Non-pigmented ciliary epithelial cell (primary cell): Measurements from ENCODE around the gene KLF3.

ENCODE experiments used
- DNase-seq: peaks from one replicate; pipeline ENCODE4 v3.0.0-alpha.2; 2010; ENCODE audit warnings: low read depth

KLF3 gene

DNA sequence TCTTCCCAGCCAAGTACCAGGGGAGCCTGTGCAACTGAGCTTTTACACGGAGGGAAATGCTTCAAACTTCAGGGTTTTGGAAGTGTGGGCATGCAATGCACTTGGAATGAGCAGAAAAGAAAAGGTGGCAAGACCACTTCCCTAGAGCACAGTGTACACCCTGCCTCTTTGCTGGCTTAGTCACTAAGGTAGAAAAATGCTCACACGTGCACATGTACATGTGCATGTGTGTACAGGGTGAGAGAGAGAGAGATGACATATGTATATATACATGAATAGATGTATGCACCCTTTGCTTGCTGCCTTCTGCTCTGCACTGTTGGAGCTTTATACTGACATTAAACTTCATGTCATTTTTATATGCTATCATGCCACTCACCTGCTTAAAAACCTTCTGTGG is 7.9 kb upstream of the KLF3 start:
- no peak for DNase-seq

DNA sequence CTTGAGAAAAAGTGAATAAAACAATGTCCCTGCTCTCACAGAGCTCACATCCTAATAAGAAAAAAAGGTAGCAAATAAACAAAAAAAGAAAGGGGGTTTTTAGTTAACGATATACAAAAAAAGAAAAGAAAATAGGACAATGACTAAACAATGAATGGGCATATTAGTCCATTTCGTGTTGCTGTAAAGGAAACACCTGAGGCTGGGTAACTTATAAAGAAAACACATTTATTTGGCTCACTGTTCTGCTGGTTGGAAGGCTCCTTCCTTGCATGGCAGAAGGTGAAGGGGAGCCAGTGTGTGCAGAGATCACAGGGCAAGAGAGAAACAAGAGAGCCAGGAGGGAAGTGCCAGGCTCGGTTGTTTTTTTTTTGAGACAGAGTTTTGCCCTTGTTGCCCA is 4.7 kb upstream of the KLF3 start:
- no peak for DNase-seq

DNA sequence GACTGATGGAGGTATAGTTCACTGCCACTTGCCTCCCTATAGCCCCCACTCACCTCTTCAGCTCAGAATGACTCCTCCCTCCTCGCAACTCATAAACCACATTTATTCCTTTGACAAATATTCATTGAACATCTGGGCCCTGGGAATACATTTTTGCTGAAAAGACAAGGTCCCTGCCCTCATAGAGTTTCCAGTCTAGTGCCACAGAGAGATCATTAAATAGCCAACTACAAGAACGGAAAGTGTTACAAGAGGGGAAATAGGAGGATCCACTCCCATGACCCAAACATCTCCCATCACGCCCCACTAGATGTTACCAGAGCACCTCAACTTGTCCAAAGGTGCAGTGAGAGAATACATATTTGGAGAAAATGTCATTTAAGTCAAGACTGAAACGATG is 3.2 kb upstream of the KLF3 start:
- DNase-seq = no peak

DNA sequence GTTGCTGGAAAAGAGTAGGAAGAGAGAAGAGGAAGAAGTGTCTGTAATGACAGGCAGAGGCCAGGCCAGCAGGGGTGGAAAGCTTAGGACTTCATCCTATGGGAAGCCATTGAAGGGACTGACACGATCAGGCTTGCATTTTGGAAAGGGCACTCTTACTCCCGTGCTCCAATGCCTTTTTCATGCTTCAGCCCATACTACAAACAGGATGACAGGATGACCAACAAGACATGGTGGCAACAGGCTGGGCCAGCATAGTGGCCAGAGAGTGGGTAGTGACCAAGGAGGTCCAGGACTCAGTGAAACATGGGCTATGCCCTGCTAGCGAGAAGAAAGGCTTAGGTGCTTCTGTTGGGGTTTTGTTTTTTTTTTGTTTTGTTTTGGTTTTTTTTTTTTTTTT is 2.6 kb upstream of the KLF3 start:
- DNase-seq = no peak

DNA sequence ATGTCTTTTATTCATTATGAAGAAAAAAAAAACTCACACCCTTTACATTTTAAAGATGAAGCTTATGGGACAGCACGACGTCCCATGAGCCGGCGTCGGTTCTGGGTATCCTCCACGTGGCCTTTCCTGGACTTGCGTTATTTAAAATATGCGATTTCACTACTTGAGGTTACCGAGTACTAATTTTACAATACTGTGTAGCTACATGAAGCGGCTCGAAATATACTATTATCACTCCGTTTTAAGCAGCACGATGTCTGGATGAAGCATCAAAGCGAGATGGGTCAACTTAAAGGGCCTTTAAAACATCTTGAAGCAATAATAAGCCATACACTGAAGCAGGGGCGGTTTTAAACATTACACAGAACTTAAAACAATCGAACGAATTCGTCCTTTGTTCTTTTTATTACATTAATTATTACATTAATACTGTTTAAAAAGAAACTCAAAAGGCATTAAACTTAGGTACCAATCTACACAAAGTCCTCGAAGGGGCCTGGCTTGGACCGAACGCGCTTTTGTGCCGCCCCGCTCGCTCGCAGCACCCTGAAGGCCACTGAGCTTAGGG is 1.4 kb upstream of the KLF3 start:
- no peak for DNase-seq

DNA sequence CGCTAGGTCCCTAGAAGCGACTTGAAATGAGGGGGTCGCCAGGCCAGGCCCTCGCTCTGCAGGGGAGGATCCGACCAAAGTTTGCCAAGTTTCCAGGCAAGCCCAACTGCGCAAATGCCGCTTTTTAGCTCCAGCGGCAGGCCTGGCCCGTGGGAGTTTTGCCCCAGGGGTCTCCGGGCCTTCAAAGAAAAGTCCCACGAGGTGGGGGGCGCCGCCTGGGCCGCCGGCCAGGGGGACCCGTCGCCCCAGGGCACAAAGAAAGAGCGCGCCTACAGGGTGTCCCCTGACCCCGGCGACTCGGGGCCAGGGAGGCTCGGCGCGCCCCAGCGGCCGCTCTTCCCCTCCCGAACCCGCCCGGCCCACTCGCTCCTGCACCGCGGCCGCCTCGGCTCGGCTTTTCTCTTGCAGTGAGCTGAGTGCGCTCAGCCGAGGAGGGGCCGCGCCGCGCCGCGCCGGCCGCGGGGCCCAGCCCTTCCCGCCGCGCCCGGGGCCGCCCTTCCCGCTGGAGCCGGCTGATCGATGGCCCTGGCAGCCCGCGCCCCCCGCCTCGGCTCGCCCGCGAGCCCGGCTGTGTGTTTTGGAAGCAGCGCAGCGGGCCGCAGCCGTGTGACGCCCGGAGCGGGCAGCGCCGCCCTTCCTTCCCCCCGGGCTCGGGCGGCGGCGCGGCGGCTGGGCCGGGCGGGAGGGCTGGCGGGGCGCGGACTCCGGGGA is 754 bp upstream of the KLF3 start:
- no peak for DNase-seq

DNA sequence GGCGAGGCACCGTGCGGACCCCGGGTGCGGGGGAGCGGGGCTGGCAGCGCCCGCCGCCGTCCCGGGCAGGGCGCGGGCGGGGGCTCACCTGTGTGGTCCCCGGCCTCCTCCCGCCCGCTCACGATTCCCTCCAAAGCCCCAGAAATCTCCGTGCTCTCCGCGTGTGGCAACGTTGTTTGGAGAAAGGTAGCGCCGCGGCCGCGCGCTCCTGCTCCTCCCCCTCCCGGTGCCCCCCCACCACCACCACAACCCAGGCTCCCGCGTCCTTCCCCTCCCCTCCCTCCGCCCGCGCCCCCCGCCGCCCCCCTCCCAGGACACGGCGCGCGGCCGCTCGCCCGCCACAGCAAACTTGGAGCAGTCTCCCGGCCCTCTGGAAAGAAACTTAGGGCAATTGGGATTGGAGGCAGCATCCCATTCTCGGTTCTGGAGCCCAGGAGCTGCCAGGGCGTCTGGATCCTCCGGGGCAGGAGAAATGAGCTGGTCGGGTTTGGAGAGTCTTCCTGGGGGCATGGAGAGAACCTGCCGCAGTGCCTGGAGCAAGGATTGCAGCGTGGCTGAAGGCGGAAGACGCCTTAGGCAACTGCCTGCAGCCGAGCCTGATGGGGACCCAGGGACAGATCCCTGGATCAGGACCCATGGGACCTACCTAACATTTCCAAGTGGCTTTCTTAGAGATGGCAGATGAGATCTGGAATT is 855 bp downstream of the KLF3 start:
- DNase-seq = no peak

DNA sequence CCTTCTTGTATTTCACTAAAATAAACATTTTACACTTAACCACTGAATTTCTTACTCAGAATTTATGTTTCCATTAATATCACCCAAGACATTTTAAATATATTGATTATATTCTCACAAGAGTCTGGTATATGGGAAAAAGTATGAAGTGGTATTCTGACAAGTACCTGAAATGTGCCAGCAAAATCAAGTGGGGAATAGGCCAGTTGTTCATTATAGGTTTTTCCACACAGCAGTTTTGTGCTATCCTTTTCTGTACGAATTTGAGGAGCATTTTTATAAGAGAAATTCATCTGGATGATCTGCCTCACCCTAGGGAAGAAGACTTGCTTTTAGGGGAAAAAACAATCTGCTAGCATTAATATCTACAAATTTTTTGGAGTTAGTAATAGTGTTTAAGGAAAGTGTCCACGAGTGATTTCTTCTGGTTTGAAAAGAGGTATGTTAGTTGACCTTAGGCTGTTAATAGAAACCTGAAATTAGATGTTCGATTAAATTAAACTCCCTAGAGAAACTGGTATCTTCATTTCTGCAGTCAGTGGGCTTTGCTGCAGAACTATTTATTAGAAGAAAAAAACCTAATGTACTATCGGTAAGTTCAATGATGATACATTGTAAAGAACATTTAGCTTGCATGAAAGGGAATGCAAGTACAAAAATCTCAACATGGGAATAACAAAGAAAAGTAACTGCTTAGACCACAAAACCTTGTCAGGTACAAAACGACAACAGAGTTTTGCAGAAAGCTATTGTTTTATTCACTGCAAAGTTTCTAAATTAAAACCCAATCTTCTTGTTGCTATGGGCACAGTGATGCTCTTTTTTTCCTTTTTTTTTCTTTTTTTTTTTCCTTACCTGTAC is 1.8 kb downstream of the KLF3 start:
- no peak for DNase-seq

DNA sequence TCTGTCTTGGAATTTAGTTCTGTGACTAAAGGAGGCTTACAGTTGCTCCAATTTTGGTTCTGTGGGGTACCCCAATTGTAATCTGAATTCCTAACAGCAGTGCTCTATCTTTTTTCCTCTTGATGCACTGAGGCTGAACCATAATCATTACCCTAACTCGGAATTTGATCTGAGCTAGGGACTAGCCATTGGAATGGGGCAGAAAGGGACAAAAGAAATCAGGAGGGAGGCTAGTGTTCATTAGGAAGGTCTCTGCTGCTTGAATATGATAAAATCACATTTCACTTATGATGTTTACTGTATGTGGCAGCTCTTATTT is 2.7 kb downstream of the KLF3 start:
- no peak for DNase-seq

DNA sequence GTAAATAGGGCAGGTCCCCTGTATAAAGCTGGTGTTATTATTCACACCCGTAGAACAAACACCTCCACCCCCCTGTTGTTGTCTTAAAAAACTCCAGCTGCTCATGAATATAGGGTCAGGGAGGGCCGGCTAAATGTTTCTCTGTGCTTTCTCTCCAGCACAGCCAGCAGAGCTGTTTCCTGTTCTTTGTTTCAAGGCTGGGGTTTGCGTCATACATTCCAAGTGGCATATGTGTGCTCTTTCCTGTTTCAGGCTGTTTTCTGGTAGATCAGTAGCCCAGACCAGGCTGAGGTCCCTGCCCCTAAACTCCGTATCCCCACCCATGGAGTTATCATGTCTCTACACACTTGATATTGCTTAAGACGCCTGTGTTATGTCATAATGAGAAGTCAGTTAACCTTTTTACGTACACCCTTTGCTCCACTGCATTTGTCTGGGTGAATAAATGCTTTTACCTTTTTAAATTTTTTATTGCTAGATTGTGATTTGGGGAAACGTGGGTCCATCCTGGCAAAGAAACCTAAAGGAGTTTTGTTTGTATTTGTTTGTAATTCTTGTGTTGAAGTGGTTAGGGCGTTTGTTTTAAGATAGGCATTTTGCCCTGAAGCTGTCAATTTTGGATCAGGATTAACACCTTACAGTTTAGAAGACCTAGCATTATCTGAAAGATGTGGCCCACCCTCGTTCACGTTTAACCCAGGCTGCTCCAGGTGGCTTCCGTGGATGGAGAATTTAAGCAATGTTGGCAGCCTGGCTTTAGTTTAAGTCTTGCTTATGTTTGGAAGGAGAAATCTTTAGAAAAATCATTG is 3.3 kb downstream of the KLF3 start:
- DNase-seq = peak; percentile 97

DNA sequence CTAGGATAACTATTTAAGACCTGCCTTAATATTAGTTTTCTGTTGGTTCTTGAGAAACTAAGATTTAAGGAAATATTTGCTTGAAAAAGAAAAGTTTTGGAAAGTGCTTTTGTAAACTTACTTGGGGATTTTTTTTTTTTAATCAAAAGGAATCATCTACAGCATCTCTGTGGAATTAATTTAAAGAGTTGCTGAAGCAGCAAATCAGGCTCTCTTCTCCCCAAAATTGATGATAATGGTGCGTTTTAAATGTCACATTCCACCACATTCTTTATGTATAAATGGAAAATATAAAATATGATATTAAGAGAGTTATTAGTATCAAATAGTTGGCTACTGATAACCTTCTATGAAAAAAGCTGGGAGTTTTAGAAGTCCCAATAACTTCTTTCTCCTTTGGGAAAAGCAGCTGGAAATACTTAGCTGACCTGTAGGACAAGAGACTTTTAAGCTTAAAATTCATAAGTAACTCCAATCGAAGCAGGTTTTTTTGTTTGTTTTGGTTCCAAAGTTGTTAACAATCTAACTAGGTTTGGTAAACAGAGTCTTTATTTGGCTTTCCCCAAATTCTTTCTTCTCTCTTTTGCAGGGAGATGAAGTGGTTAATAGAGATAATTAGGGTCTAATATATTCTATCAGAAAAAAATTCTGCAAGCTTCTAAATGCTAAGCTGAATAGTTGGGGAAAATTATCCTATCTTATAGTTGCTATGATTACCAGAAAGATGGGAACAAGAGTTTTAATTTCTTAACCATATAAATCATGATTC is 4.4 kb downstream of the KLF3 start:
- no peak for DNase-seq

DNA sequence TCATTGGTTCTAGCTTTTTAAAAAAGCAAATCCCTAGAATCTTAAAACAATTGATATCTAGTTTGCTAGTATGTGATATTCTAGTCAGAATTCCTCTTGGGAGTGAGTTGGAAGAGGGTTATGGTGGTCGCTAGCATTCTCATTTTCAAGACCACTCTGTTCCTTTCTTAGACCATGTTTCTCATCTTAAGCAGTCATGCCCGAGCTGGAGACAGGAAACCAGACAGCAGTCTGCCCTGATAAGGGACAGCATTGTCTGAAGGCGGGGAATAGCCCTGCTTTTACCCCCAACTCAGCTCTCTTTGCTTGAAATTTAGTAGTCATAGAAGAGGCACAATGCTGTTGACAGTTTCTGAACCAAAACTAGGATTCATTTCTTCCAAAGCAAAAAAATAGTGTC is 5.2 kb downstream of the KLF3 start:
- no peak for DNase-seq

DNA sequence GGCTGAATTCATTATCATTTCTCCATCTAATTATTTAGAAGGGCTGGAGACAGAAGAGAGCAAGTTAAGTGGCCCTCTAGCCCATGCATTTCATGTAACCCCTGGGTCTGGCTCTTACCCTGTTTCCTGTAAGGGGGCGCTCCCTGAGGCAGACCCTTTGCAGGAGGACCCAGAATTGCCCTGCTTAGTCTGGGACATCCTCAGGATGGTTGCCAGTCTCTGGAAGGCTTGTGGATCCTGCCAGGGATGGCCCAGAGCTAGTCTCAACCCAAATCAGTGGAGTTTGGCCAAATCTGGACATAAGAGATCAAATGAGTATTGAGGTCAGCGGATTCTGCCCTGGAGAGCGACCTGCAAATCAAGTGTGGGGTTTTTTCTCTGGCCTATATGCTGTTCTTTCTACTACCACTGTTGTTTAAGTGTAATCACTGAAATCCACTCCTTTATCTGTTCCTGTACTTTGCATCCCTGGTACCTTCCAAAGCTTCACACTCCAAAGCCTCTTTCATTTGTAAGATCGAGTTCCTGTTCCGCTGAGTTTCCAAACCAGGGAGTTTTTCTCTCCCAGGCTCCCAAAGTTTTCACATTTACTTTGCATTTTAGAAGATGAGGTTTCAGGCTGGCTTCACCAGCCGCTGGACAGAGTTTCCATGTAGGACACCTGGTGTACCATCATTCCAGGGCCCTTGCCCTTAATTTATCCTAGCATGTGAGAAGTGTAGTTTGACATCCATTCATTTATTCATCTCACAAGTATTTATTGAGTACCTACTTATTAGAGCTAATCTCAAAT is 6.3 kb downstream of the KLF3 start:
- no peak for DNase-seq

DNA sequence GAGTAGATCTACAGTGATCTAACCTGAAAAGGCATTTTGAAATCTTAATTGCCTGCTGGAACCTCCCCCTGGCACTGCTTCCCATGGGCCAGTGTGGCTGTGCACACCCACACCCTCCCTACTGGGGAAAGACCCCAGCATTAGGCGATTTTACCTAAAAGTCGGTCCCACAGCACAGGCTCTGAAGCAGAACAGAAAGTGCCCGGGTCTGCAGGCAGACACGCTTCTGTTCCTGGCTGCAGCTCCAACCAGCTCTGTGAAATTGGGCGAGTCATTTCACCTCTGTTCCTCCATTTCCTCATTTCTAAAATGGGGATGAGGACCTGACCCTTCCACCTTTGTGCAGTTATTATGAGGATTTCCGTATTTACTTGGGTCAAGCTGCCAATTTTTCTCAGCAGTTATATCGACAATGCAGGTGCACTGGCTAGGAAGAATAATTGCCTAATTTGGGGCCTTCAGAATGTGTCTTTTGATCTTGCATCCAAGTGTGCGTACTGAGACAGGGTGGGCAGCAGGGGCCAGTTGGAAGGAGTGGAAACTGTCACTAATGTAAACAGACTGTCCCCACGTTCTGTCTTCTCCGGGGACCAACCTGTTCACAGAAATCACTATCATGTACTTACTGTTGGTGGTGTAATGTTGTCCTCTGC is 7.1 kb downstream of the KLF3 start:
- no peak for DNase-seq

DNA sequence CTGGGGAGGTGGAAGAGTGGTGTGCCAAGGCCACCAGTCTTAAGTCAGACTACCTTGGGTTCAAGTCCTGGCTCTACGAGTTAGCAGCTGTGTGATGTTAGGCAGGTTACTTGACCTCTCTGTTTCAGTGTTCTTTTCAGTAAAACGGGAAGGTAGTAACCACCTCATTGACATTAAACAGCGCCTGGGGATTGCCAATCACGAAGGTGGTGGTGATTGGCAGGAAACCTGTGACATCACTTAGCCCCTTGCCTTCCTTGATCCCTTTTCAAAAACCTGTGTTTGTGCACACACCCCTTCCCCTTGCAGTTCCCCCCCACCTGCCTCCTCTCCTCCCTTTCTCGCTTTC is 7.6 kb downstream of the KLF3 start:
- DNase-seq = no peak

DNA sequence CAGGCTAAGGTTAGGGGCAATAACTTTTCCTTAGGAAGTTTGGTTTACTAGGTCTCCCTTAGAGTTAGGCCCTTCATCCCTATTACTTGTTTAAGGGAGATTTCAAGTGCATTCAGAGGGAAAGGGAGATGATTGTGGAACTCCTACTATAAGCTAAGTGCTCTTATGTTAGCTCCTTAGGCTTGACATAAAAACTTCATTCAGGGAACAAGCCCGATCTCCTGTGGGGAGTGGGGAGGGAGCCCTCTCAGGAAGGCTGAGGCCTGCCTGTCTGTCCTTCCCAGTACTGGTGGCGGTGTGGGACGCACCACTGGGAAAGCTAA is 8.0 kb downstream of the KLF3 start:
- no peak for DNase-seq

DNA sequence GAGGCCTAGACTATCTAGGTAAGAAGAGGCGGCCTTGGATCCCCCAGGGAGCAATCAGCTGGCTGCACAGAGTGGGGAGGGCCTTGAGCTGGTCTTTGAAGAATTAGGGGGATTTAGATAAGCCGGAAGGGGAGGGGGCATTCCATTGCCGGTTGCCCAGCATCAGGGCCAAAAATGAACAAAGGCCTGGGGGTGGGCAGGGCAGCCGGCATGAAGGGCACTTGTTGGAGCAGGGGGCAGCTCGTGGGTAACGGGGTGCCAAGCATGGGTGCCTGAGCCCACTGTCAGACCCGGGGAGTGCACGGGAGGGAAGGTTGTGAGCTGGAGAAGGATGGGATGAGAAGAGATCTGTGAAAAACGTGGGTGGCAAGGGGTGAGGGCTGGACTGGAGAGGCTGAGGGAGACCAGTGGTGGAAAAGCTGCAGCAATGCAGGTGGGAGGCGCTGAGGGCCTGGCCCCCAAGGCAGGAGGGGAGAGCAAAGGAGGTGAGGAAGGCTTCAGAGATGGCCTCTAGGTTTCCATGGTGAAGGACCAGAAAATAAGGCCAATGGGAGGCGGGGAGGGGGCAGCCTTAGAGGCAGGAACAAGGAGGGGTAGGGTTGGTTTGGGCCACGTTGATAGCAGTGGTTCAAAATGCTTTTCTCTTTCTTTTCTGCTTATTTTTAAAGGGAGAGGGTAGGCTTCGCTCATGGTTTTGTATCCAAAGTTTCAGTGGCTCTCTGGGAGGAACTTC is 8.6 kb downstream of the KLF3 start:
- DNase-seq = no peak

DNA sequence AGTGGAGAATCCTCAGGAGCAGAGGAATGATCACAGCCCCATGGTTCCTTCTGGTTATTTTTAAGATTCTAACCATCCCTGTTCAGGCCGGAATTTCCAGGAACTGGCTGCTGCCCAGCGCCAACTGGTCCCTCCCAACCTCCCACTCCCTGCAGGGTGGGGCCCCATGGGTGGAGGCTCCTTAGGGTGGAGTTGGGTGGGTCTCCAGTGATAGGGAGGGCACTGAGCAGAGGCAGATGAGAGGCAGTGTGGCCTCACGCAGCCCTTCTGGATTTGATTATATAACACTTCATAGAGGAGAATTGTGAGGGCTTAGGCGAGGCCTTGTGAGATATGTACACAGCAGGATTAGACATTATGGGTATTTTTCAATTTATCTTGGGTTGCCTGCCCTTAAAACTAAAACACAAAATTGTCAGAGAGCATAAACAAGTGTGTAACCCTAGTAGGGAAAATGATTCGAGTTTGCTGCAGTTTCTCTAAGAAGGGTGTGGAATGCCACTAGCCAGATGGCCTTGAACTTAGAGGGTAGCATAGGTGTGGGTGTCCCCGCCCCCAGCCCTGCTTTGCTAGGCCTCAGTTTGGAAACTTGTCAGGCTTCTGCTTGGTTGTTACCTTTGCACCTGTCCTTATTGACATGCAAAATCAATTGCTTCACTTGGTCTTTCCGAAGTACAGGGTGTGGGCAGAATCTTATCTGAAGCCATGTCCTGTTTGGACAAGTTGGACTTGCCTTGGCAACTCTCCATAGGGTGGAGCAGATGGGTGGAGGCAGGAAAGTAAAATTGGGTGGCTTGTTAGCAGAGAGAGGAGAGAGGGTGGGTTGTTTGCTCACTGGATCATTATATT is 9.4 kb downstream of the KLF3 start:
- no peak for DNase-seq
